Measurements from ENCODE around the gene RAP1GDS1. TPM values are rescaled to one million over a fixed set of nuclear protein-coding genes. Genes with fewer than 3 reads are reported as not detected.

The RAP1GDS1 gene, protein sequence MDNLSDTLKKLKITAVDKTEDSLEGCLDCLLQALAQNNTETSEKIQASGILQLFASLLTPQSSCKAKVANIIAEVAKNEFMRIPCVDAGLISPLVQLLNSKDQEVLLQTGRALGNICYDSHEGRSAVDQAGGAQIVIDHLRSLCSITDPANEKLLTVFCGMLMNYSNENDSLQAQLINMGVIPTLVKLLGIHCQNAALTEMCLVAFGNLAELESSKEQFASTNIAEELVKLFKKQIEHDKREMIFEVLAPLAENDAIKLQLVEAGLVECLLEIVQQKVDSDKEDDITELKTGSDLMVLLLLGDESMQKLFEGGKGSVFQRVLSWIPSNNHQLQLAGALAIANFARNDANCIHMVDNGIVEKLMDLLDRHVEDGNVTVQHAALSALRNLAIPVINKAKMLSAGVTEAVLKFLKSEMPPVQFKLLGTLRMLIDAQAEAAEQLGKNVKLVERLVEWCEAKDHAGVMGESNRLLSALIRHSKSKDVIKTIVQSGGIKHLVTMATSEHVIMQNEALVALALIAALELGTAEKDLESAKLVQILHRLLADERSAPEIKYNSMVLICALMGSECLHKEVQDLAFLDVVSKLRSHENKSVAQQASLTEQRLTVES
- total RNA-seq: 55.4 and 61.0 TPM in 2 replicates

DNA sequence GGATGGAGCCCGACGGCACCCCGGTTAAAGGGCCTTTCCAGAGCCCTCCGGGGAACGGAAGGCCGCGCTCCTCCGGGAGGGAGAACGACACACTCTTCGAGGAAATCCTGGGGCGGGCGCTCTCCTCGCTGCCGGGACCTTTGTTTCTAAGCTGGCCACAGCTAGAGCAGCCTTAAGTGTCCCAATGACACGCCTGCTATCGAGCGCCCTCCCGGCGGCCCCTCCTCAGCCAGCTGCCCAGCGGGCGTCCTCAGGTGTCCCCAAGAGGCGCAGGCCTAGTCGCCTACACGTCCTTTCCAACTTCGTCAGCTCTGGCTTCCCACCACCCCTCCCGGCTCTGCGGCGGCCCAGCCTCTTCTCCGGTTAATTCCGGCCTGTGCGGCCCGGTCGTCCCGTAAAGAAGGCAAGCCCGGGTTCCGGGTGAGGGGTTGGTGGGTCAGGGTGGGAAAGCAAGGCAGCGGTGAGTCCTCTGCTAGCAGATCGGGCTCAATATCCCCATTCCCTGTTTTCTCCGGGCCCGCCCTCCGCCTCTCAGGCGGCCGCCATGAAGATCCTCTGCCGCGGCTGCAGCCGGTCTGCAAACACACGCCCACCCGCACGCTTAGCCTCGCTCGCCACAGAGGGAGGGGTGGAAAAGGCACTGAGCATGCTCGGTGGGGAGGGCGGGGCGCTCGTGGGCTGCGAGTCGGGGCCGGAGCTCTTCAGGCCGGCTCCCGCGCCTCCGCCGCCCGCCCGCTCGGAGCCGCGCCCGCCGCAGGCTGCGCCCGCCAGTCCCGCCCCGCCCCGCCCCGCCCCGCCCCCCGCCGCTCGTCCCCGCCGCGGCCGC, at the start of gene RAP1GDS1:
RAP1GDS1 (plus strand) TSS at position 806 of the 826 bp plus-strand sequence. CDS start 182 bp downstream, outside the sequence.

Other genes with a start within 250 kb of the RAP1GDS1 start
- 0.09 and 0.66 TPM in 2 replicates for gene STPG2, start 117.9 kb upstream of the RAP1GDS1 start, total RNA-seq

Measured in endothelial cell of coronary artery (primary cell).